ENCODE data around the gene LNPEP.

- TF ChIP-seq CTCF (conservative IDR thresholded peaks at IDR 0.05; ENCODE audit: low read length) (peak; percentile 50), EZH2phosphoT487 (IDR thresholded peaks at IDR 0.05; ENCODE audit: borderline replicate concordance, low read depth, low read length) (no peak)
These were observed 110.5 kb downstream of the LNPEP start for GRCh38 chr5:97046270-97046982.

Data from OCI-LY7 (cell line).